Chondrocyte (in vitro differentiated cells): ENCODE results near the gene GRID2. TPM values are rescaled to one million over a fixed set of nuclear protein-coding genes. Genes with fewer than 3 reads are reported as not detected.

Experiments used
- DNase-seq: peaks from one replicate; pipeline ENCODE4 v3.0.0; 2021; ENCODE audit warnings: mixed read lengths, low spot score
- H3K27ac Mint-ChIP-seq: one replicate; pipeline ENCODE4 v1.8.0; 2021; ENCODE audit warnings: mild to moderate bottlenecking, moderate library complexity, mixed read lengths; ENCODE audit not compliant: unreplicated experiment
- H3K27me3 Mint-ChIP-seq: 2 replicates; pipeline ENCODE4 v1.8.0; 2021; ENCODE audit warnings: low read depth, mixed read lengths
- H3K36me3 Mint-ChIP-seq: 2 replicates; pipeline ENCODE4 v1.8.0; 2021; ENCODE audit warnings: low read depth, mixed read lengths
- H3K4me1 Mint-ChIP-seq: 2 replicates; pipeline ENCODE4 v1.8.0; 2021; ENCODE audit warnings: low read depth, mild to moderate bottlenecking, mixed read lengths
- H3K4me3 Mint-ChIP-seq: one replicate; pipeline ENCODE4 v1.8.0; 2021; ENCODE audit warnings: mild to moderate bottlenecking, moderate library complexity, mixed read lengths; ENCODE audit not compliant: unreplicated experiment
- H3K9me3 Mint-ChIP-seq: 2 replicates; pipeline ENCODE4 v1.8.0; 2021; ENCODE audit warnings: low read depth, mixed read lengths
- CTCF ChIP-seq: fragments of 200-600 bp; sonication (generic); IDR thresholded peaks from 2 replicates; pipeline ENCODE4 v1.5.0; 2021; ENCODE audit warnings: antibody characterized with exemption, mild to moderate bottlenecking, moderate library complexity
- total RNA-seq: library from RNA; stranded (reverse); gene quantifications from 3 replicates; pipeline ENCODE4 v1.2.1, GENCODE V29; 2021

GRID2 gene
- total RNA-seq, 1 donor from 2014 or later = not detected

GRCh38 chr4:93700571-93700970 lies 1396.8 kb downstream of the GRID2 start:
- H3K27me3 Mint-ChIP-seq = peaks cover 21% of the 10 kb centered on the region
- no peak for DNase-seq
- H3K4me1 Mint-ChIP-seq = peaks cover 4% of the 10 kb centered on the region
- H3K36me3 Mint-ChIP-seq = no peaks in the 10 kb centered on the region
- no peak overlapping the region for H3K27ac Mint-ChIP-seq
- H3K9me3 Mint-ChIP-seq = peaks cover 6% of the 10 kb centered on the region
- no peak overlapping the region for H3K4me3 Mint-ChIP-seq
- no peak for TF ChIP-seq CTCF

- no peak for DNase-seq
- no peaks in the 10 kb centered on the region for H3K4me1 Mint-ChIP-seq
- H3K27ac Mint-ChIP-seq = no peak overlapping the region
- peak; percentile 23 for TF ChIP-seq CTCF
- peaks cover 16% of the 10 kb centered on the region for H3K9me3 Mint-ChIP-seq
- no peak overlapping the region for H3K4me3 Mint-ChIP-seq
- peaks cover 17% of the 10 kb centered on the region for H3K27me3 Mint-ChIP-seq
- no peaks in the 10 kb centered on the region for H3K36me3 Mint-ChIP-seq
These were observed 1406.5 kb downstream of the GRID2 start for GRCh38 chr4:93710101-93710846.

- peaks cover 10% of the 10 kb centered on the region for H3K9me3 Mint-ChIP-seq
- H3K36me3 Mint-ChIP-seq = no peaks in the 10 kb centered on the region
- H3K4me3 Mint-ChIP-seq = no peak overlapping the region
- no peak for TF ChIP-seq CTCF
- no peak for DNase-seq
- H3K27me3 Mint-ChIP-seq = peaks cover 17% of the 10 kb centered on the region
- no peak overlapping the region for H3K27ac Mint-ChIP-seq
- H3K4me1 Mint-ChIP-seq = no peaks in the 10 kb centered on the region
These were observed 1407.2 kb downstream of the GRID2 start for GRCh38 chr4:93710847-93711430.

- no peak for TF ChIP-seq CTCF
- peaks cover 15% of the 10 kb centered on the region for H3K27me3 Mint-ChIP-seq
- no peaks in the 10 kb centered on the region for H3K4me1 Mint-ChIP-seq
- no peaks in the 10 kb centered on the region for H3K36me3 Mint-ChIP-seq
- DNase-seq = no peak
- no peak overlapping the region for H3K27ac Mint-ChIP-seq
- peaks cover 10% of the 10 kb centered on the region for H3K9me3 Mint-ChIP-seq
- H3K4me3 Mint-ChIP-seq = no peak overlapping the region
These were observed 1414.5 kb downstream of the GRID2 start for GRCh38 chr4:93718233-93718632.

GRCh38 chr4:93719552-93719951 lies 1415.8 kb downstream of the GRID2 start:
- H3K4me1 Mint-ChIP-seq = no peaks in the 10 kb centered on the region
- peaks cover 7% of the 10 kb centered on the region for H3K9me3 Mint-ChIP-seq
- H3K27me3 Mint-ChIP-seq = peaks cover 14% of the 10 kb centered on the region
- H3K27ac Mint-ChIP-seq = no peak overlapping the region
- no peak for DNase-seq
- H3K4me3 Mint-ChIP-seq = no peak overlapping the region
- TF ChIP-seq CTCF = no peak
- no peaks in the 10 kb centered on the region for H3K36me3 Mint-ChIP-seq
